A673 (cell line): ENCODE measurements around the gene POLR1E. TPM values are rescaled to one million over a fixed set of nuclear protein-coding genes. Genes with fewer than 3 reads are reported as not detected.

ENCODE experiments used
- BruUV-seq: library from RNA; stranded (reverse); fragments of 400-500 nt; replicated peaks from 2 replicates; lab custom pipeline; 2021; lab: Mats Ljungman, UMichigan
- CTCF ChIA-PET: fragments of 300-600 bp; sonication (Branson Sonifier 250); formaldehyde crosslinking; loops from one replicate; lab custom pipeline; 2022; ENCODE audit warnings: antibody characterized with exemption; lab: Charles Lee
- POLR2A ChIA-PET: fragments of 300-600 bp; sonication (Branson Sonifier 250); formaldehyde crosslinking; loops from one replicate; lab custom pipeline; 2022; ENCODE audit warnings: antibody characterized with exemption; ENCODE audit not compliant: low non-redundant PET; lab: Charles Lee
- DNase-seq: peaks from one replicate; pipeline ENCODE4 v3.0.0-alpha.2; 2015; ENCODE audit warnings: low spot score
- H3K27ac ChIP-seq: fragments of 200-600 bp; sonication (generic); 2 replicates; pipeline ENCODE4 v1.5.1; 2016; ENCODE audit warnings: mixed run types, low read depth, mild to moderate bottlenecking, mixed read lengths, antibody characterized with exemption, low read length; ENCODE audit not compliant: poor library complexity, severe bottlenecking
- H3K27me3 ChIP-seq: fragments of 200-600 bp; sonication (generic); replicated peaks from 2 replicates; pipeline ENCODE4 v1.6.1; 2017; ENCODE audit warnings: mixed run types, low read depth, mild to moderate bottlenecking, mixed read lengths, antibody characterized with exemption, low read length; ENCODE audit not compliant: insufficient read depth, poor library complexity
- H3K36me3 ChIP-seq: fragments of 200-600 bp; sonication (generic); 2 replicates; pipeline ENCODE4 v1.6.1; 2016; ENCODE audit warnings: mixed run types, mild to moderate bottlenecking, mixed read lengths, antibody characterized with exemption, low read length; ENCODE audit not compliant: insufficient read depth, poor library complexity, severe bottlenecking
- H3K4me1 ChIP-seq: fragments of 200-600 bp; sonication (generic); 2 replicates; pipeline ENCODE4 v1.6.1; 2017; ENCODE audit warnings: mixed run types, mild to moderate bottlenecking, mixed read lengths, antibody characterized with exemption, low read length; ENCODE audit not compliant: insufficient read depth, poor library complexity, severe bottlenecking
- H3K4me3 ChIP-seq: fragments of 200-600 bp; sonication (generic); 2 replicates; pipeline ENCODE4 v1.5.1; 2016; ENCODE audit warnings: low read depth, mixed run types, mild to moderate bottlenecking, mixed read lengths, low read length; ENCODE audit not compliant: poor library complexity, severe bottlenecking
- H3K9me3 ChIP-seq: fragments of 200-600 bp; sonication (generic); 2 replicates; pipeline ENCODE4 v1.6.1; 2016; ENCODE audit warnings: mixed run types, low read depth, mild to moderate bottlenecking, mixed read lengths, antibody characterized with exemption, low read length; ENCODE audit not compliant: poor library complexity, severe bottlenecking
- EZH2 ChIP-seq: fragments of 200-600 bp; sonication (generic); IDR thresholded peaks from 2 replicates; pipeline ENCODE4 v1.6.1; 2017; ENCODE audit warnings: borderline replicate concordance, low read depth, mild to moderate bottlenecking, mixed read lengths, antibody characterized with exemption, low read length; ENCODE audit not compliant: poor library complexity, severe bottlenecking
- intact Hi-C: fragments of 100-400 bp; cut with micrococcal nuclease; formaldehyde crosslinking; loops from one replicate; pipeline ENCODE4 v1.10.0; 2022; ENCODE audit not compliant: unreplicated experiment
- total RNA-seq: library from RNA; stranded (reverse); gene quantifications from 2 replicates; pipeline ENCODE4 v1.2.3, GENCODE V29; 2021
- TF ChIP-seq, protein P1 (sequence below): fragments of 300-800, 200-600 bp; sonication (generic); conservative IDR thresholded peaks from 2 replicates; pipeline ENCODE4 v1.5.1; 2017; ENCODE audit warnings: low read depth, mild to moderate bottlenecking, antibody characterized with exemption, low read length, moderate library complexity, mixed read lengths

Gene POLR1E
- total RNA-seq, 1 experiment from 2014 or later: 68.8 TPM

DNA sequence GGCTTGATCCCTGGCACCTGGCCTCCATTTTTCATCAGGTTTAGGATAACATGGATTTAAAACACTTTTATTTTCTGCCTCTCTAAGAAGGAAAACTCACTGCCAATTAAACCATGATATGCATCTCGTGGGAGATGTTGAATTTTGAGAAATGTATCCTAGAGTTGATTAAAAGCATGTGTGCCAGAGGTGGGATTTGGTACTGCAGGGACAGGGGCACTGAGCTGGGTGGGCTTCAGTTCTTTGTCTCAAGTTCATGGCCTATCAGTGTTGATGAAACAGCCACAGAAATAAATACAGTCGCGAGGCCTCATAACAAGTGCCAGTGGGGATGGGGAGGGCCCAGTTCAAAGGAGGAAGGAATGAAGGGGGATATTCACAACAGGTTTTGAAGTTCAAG is 34.9 kb downstream of the POLR1E start:
- ChIA-PET POLR2A (no interaction called here), CTCF (no interaction called here)
- no peak overlapping the region for H3K27ac ChIP-seq
- no peaks in the 10 kb centered on the region for H3K27me3 ChIP-seq
- H3K4me1 ChIP-seq: no peaks in the 10 kb centered on the region
- no peak overlapping the region for H3K4me3 ChIP-seq
- no TSS peak for BruUV-seq
- H3K9me3 ChIP-seq: no peaks in the 10 kb centered on the region
- TF ChIP-seq, protein P1, sequence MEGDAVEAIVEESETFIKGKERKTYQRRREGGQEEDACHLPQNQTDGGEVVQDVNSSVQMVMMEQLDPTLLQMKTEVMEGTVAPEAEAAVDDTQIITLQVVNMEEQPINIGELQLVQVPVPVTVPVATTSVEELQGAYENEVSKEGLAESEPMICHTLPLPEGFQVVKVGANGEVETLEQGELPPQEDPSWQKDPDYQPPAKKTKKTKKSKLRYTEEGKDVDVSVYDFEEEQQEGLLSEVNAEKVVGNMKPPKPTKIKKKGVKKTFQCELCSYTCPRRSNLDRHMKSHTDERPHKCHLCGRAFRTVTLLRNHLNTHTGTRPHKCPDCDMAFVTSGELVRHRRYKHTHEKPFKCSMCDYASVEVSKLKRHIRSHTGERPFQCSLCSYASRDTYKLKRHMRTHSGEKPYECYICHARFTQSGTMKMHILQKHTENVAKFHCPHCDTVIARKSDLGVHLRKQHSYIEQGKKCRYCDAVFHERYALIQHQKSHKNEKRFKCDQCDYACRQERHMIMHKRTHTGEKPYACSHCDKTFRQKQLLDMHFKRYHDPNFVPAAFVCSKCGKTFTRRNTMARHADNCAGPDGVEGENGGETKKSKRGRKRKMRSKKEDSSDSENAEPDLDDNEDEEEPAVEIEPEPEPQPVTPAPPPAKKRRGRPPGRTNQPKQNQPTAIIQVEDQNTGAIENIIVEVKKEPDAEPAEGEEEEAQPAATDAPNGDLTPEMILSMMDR: no peak
- no peak for TF ChIP-seq EZH2
- H3K36me3 ChIP-seq: peaks cover under 1% of the 10 kb centered on the region
- DNase-seq: no peak
- intact Hi-C loops: no loop called here

DNA sequence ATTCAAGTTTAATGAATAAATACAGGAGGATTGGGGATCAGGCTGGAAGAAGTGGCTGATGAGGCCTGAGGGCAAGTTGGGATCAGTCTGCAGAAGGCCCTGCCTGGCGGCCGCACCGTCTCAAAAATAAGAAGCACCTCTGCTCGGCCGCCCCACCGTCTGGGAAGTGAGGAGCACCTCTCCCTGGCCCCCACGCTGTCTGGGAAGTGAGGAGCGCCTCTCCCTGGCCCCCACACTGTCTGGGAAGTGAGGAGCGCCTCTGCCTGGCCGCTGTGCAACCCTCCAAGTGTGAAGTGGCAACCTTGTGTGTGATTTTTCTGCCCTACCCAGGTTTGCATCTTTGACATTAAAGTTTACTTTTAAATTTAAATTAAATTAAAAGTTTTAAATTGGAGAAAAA is 35.4 kb downstream of the POLR1E start:
- CTCF ChIA-PET: no interaction called here
- intact Hi-C loops: no loop called here
- Histone ChIP-seq H3K27ac (no peak overlapping the region), H3K9me3 (no peaks in the 10 kb centered on the region), H3K27me3 (no peaks in the 10 kb centered on the region), H3K4me1 (no peaks in the 10 kb centered on the region), H3K36me3 (peaks cover 5% of the 10 kb centered on the region), H3K4me3 (no peak overlapping the region)
- no TSS peak for BruUV-seq
- POLR2A ChIA-PET: no interaction called here
- no peak for TF ChIP-seq EZH2
- TF ChIP-seq, protein P1: no peak
- DNase-seq: no peak

DNA sequence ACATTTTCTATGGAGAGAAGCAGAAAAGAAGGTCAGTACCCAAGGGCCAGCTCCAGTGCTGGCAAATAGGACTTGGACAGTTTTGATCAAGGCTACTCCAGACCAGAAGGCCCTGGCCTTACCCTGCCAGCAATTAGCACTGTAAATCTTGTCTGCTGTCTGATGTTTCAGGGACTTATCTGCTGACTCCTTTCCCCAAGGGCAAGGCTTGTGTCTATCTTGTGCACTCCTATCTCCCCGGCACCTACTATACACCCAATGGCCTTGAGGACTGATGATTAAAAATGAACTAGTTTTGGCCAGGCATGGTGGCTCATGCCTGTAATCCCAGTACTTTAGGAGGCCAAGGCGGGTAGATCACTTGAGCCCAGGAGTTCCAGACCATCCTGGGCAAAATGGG is 37.2 kb downstream of the POLR1E start:
- H3K27me3 ChIP-seq: no peaks in the 10 kb centered on the region
- ChIA-PET POLR2A (no interaction called here), CTCF (no interaction called here)
- peaks cover 5% of the 10 kb centered on the region for H3K36me3 ChIP-seq
- H3K27ac ChIP-seq: no peak overlapping the region
- H3K9me3 ChIP-seq: no peaks in the 10 kb centered on the region
- no peak for TF ChIP-seq EZH2
- TF ChIP-seq, protein P1: no peak
- intact Hi-C loops: no loop called here
- H3K4me1 ChIP-seq: no peaks in the 10 kb centered on the region
- BruUV-seq: no TSS peak
- no peak for DNase-seq
- H3K4me3 ChIP-seq: no peak overlapping the region
